Epithelial cell of proximal tubule (primary cell): ENCODE measurements around the gene JPT1. TPM values are rescaled to one million over a fixed set of nuclear protein-coding genes. Genes with fewer than 3 reads are reported as not detected.
"Not testable (repeated sequence)": the region's sequence is repeated elsewhere in the genome, so short reads cannot be mapped to it uniquely, and the experiment has no call there.

Source experiments
- DNase-seq: peaks from one replicate; pipeline ENCODE4 v3.0.0-alpha.2; 2011; ENCODE audit warnings: low read depth
- H3K4me3 ChIP-seq: 2 replicates; pipeline ENCODE4 v1.5.1; 2011; ENCODE audit warnings: low read depth, mild to moderate bottlenecking, low read length
- CTCF ChIP-seq: conservative IDR thresholded peaks from 2 replicates; pipeline ENCODE4 v1.5.1; 2012; ENCODE audit warnings: low read depth, mild to moderate bottlenecking, low read length
- total RNA-seq: library from RNA; depleted of rRNA; stranded (reverse); fragments of >200 nt; gene quantifications from 2 replicates; pipeline ENCODE4 v1.2.3, GENCODE V29; 2015

Gene JPT1
- total RNA-seq, 1 donor from 2014 or later, result 539 TPM

- H3K4me3 ChIP-seq, result no peak overlapping the region
- DNase-seq, result no peak
- no peak for TF ChIP-seq CTCF
These were observed 7.7 kb downstream of the JPT1 start for GRCh38 chr17:75146592-75146991.

- no peak for DNase-seq
- TF ChIP-seq CTCF, result no peak
- no peak overlapping the region for H3K4me3 ChIP-seq
These were observed 9.3 kb downstream of the JPT1 start for GRCh38 chr17:75144816-75145512.

GRCh38 chr17:75142236-75142971, 11.9 kb downstream of the JPT1 start:
- H3K4me3 ChIP-seq, result no peak overlapping the region
- no peak for DNase-seq
- TF ChIP-seq CTCF, result no peak

- no peak overlapping the region for H3K4me3 ChIP-seq
- no peak for TF ChIP-seq CTCF
- DNase-seq, result no peak
These were observed 15.8 kb downstream of the JPT1 start for GRCh38 chr17:75138519-75138918.

- DNase-seq, H3K4me3 ChIP-seq: not testable (repeated sequence)
These were observed 16.6 kb downstream of the JPT1 start for GRCh38 chr17:75137762-75138161.

GRCh38 chr17:75135946-75136345, 18.4 kb downstream of the JPT1 start:
- DNase-seq, result no peak
- TF ChIP-seq CTCF, result no peak
- H3K4me3 ChIP-seq, result no peak overlapping the region

GRCh38 chr17:75135452-75135851, 18.9 kb downstream of the JPT1 start:
- no peak for DNase-seq
- H3K4me3 ChIP-seq, result no peak overlapping the region
- TF ChIP-seq CTCF, result no peak

GRCh38 chr17:75133607-75134347, 20.5 kb downstream of the JPT1 start:
- H3K4me3 ChIP-seq, DNase-seq: not testable (repeated sequence)
